GM12878 (cell line): ENCODE data around the gene DHDDS.

Experiments
- ATF3 ChIP-seq: IDR thresholded peaks from 2 replicates; pipeline ENCODE4 v1.6.1; 2011; ENCODE audit warnings: low read depth, mild to moderate bottlenecking, low read length, moderate library complexity, borderline replicate concordance; ENCODE audit errors: extremely low read depth
- BHLHE40 ChIP-seq, 2 experiments: fragments of 450-650 bp in 1 of 2; IDR thresholded peaks; 2 replicates each; pipeline ENCODE4 v1.6.1; 2011 to 2017; ENCODE audit warnings: low read depth in 2 of 2, borderline replicate concordance in 1 of 2, improper control_type of control experiment in 1 of 2, low read length in 1 of 2, mild to moderate bottlenecking in 1 of 2
- CTCF ChIP-seq, 3 experiments: IDR thresholded peaks in 2 of 3; conservative IDR thresholded peaks in 1 of 3; 2 replicates each; pipeline ENCODE4 v1.5.1; 2011; ENCODE audit warnings: low read depth in 3 of 3, low read length in 3 of 3, mild to moderate bottlenecking in 3 of 3, control low read depth in 2 of 3, moderate library complexity in 2 of 3, inconsistent platforms in 1 of 3, mixed read lengths in 1 of 3; ENCODE audit not compliant: control insufficient read depth in 2 of 3, insufficient read depth in 1 of 3; ENCODE audit errors: extremely low read depth in 1 of 3
- EGR1 ChIP-seq, 2 experiments: IDR thresholded peaks; 1 replicate in 1 of 2; 2 replicates in 1 of 2; pipeline ENCODE4 v1.6.1; 2011 to 2012; ENCODE audit warnings: low read depth in 2 of 2, low read length in 2 of 2, borderline replicate concordance in 1 of 2, mild to moderate bottlenecking in 1 of 2, moderate library complexity in 1 of 2
- EZH2 ChIP-seq: IDR thresholded peaks from 2 replicates; pipeline ENCODE4 v1.6.1; 2012; ENCODE audit warnings: low read depth, mild to moderate bottlenecking, control low read depth, inconsistent platforms, low read length, borderline replicate concordance; ENCODE audit not compliant: control insufficient read depth
- FOXM1 ChIP-seq: IDR thresholded peaks from 2 replicates; pipeline ENCODE4 v1.6.1; 2012; ENCODE audit warnings: low read depth, mild to moderate bottlenecking, inconsistent platforms, low read length, moderate library complexity
- HCFC1 ChIP-seq: fragments of 150-350 bp; IDR thresholded peaks from 2 replicates; pipeline ENCODE4 v1.6.1; 2014; ENCODE audit warnings: low read length
- JUND ChIP-seq: IDR thresholded peaks from 2 replicates; pipeline ENCODE4 v1.6.1; 2012; ENCODE audit warnings: low read depth, mild to moderate bottlenecking, low read length, improper control_type of control experiment, moderate library complexity
- KDM1A ChIP-seq: fragments of 200-600 bp; sonication (generic); IDR thresholded peaks from 2 replicates; pipeline ENCODE4 v1.6.1; 2016; ENCODE audit warnings: borderline replicate concordance
- POLR2AphosphoS5 ChIP-seq: IDR thresholded peaks from 2 replicates; pipeline ENCODE4 v1.6.1; 2011; ENCODE audit warnings: mild to moderate bottlenecking, low read length, inconsistent platforms
- RBBP5 ChIP-seq: fragments of 200-600 bp; sonication (generic); conservative IDR thresholded peaks from 2 replicates; pipeline ENCODE4 v1.6.1; 2016
- RFX5 ChIP-seq: IDR thresholded peaks from 2 replicates; pipeline ENCODE4 v1.6.1; 2011; ENCODE audit warnings: low read depth, low read length, improper control_type of control experiment
- ZSCAN29 ChIP-seq: fragments of 450-650 bp; IDR thresholded peaks from 2 replicates; pipeline ENCODE4 v1.6.1; 2017; ENCODE audit warnings: mild to moderate bottlenecking, moderate library complexity
- TF ChIP-seq, protein P1 (sequence below): IDR thresholded peaks from 2 replicates; pipeline ENCODE4 v1.6.1; 2011; ENCODE audit warnings: borderline replicate concordance, low read depth, mild to moderate bottlenecking, moderate library complexity, mixed read lengths, low read length; ENCODE audit not compliant: insufficient read depth; ENCODE audit errors: extremely low read length

DNA sequence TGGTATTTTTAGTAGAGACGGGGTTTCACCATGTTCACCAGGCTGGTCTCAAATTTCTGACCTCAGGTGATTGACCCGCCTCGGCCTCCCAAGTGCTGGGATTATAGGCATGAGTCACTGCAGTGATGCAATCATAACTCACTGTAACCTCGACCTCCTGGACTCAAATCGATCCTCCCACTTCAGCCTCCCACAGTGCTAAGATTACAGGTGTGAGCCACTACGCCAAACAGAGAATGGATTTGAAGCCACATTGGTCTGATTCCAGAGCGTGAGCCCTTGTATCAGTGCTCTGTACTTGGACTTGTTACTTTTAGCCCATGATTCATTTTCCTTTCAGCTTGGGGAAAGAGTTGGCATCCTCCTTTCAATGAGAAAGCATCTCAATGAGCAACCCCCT lies 44.7 kb upstream of the DHDDS start:
- TF ChIP-seq CTCF (IDR thresholded peaks at IDR 0.05 in 2 of 3, conservative IDR thresholded peaks at IDR 0.05 in 1 of 3; ENCODE audit: control insufficient read depth in 2 of 3, extremely low read depth in 1 of 3, insufficient read depth in 1 of 3, low read depth in 3 of 3, low read length in 3 of 3) (no peak), JUND (no peak), EZH2 (no peak), FOXM1 (no peak), KDM1A (no peak), ATF3 (no peak), EGR1 (IDR thresholded peaks at IDR 0.05; ENCODE audit: borderline replicate concordance in 1 of 2, low read depth in 2 of 2, low read length in 2 of 2) (no peak), POLR2AphosphoS5 (no peak), ZSCAN29 (no peak), HCFC1 (no peak), BHLHE40 (IDR thresholded peaks at IDR 0.05; ENCODE audit: borderline replicate concordance in 1 of 2, low read depth in 2 of 2, low read length in 1 of 2) (no peak), RBBP5 (no peak), RFX5 (no peak)
- TF ChIP-seq, protein P1, sequence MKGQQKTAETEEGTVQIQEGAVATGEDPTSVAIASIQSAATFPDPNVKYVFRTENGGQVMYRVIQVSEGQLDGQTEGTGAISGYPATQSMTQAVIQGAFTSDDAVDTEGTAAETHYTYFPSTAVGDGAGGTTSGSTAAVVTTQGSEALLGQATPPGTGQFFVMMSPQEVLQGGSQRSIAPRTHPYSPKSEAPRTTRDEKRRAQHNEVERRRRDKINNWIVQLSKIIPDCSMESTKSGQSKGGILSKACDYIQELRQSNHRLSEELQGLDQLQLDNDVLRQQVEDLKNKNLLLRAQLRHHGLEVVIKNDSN, result no peak
